IMR-90 (cell line): ENCODE results near the gene RET. TPM values are rescaled to one million over a fixed set of nuclear protein-coding genes. Genes with fewer than 3 reads are reported as not detected.

Experiments
- ATAC-seq: fragments of 200-7000 bp; cut with Tn5 transposase; 2 replicates; pipeline ENCODE4 v1.9.1; 2020; ENCODE audit warnings: low read depth, mild to moderate bottlenecking, moderate library complexity
- BruUV-seq: library from RNA; stranded (reverse); fragments of 400-500 nt; replicated peaks from 2 replicates; lab custom pipeline; 2021; lab: Mats Ljungman, UMichigan
- CTCF ChIA-PET: fragments of 300-600 bp; formaldehyde crosslinking; extraction: SDS; loops from one replicate; lab custom pipeline; 2021; ENCODE audit warnings: antibody characterized with exemption; lab: Yijun Ruan, JAX
- POLR2A ChIA-PET: fragments of 300-600 bp; sonication (Branson Sonifier 250); formaldehyde crosslinking; loops from one replicate; lab custom pipeline; 2022; ENCODE audit warnings: antibody characterized with exemption; ENCODE audit not compliant: unreplicated experiment; lab: Charles Lee
- DNase-seq: peaks from one replicate; pipeline ENCODE4 v3.0.0; 2013
- H2AFZ ChIP-seq: replicated peaks from 2 replicates; pipeline ENCODE3; 2013; ENCODE audit warnings: low read length, mild to moderate bottlenecking; ENCODE audit not compliant: poor library complexity
- H2AK5ac ChIP-seq: 2 replicates; pipeline ENCODE4 v1.6.1; 2013; ENCODE audit warnings: low read depth, low read length, inconsistent platforms
- H2AK9ac ChIP-seq: replicated peaks from 2 replicates; pipeline ENCODE3; 2013; ENCODE audit warnings: mild to moderate bottlenecking, low read depth, low read length, moderate library complexity; ENCODE audit not compliant: poor library complexity
- H2BK120ac ChIP-seq: 2 replicates; pipeline ENCODE4 v1.6.1; 2013; ENCODE audit warnings: low read depth, low read length, inconsistent platforms
- H2BK15ac ChIP-seq: 3 replicates; pipeline ENCODE4 v1.6.1; 2013; ENCODE audit warnings: low read depth, low read length, inconsistent platforms
- H2BK20ac ChIP-seq: 2 replicates; pipeline ENCODE4 v1.6.1; 2013; ENCODE audit warnings: low read depth, mild to moderate bottlenecking, inconsistent platforms, low read length, moderate library complexity
- H2BK5ac ChIP-seq: 2 replicates; pipeline ENCODE4 v1.6.1; 2013; ENCODE audit warnings: mild to moderate bottlenecking, low read depth, low read length, inconsistent platforms; ENCODE audit not compliant: poor library complexity, severe bottlenecking
- H3K14ac ChIP-seq: replicated peaks from 2 replicates; pipeline ENCODE4 v1.6.1; 2013; ENCODE audit warnings: low read depth, low read length, inconsistent platforms
- H3K18ac ChIP-seq: 2 replicates; pipeline ENCODE4 v1.6.1; 2013; ENCODE audit warnings: low read depth, low read length, control low read depth
- H3K23ac ChIP-seq: 2 replicates; pipeline ENCODE4 v1.6.1; 2013; ENCODE audit warnings: low read depth, low read length, inconsistent platforms
- H3K27ac ChIP-seq: 2 replicates; pipeline ENCODE4 v1.5.1; 2013; ENCODE audit warnings: mild to moderate bottlenecking, control low read depth, low read length; ENCODE audit not compliant: insufficient read depth
- H3K27me3 ChIP-seq: 2 replicates; pipeline ENCODE4 v1.6.1; 2013; ENCODE audit warnings: low read length; ENCODE audit not compliant: control insufficient read depth, insufficient read depth
- H3K36me3 ChIP-seq: 2 replicates; pipeline ENCODE4 v1.6.1; 2013; ENCODE audit warnings: low read length, mixed read lengths; ENCODE audit not compliant: control insufficient read depth, insufficient read depth
- H3K4ac ChIP-seq: 2 replicates; pipeline ENCODE4 v1.6.1; 2013; ENCODE audit warnings: low read depth, low read length, inconsistent platforms
- H3K4me1 ChIP-seq: 2 replicates; pipeline ENCODE4 v1.6.1; 2013; ENCODE audit warnings: low read length, mixed read lengths; ENCODE audit not compliant: control insufficient read depth, insufficient read depth
- H3K4me2 ChIP-seq: 2 replicates; pipeline ENCODE4 v1.6.1; 2013; ENCODE audit warnings: low read depth, mild to moderate bottlenecking, control low read depth, low read length, moderate library complexity
- H3K4me3 ChIP-seq: 2 replicates; pipeline ENCODE4 v1.5.1; 2013; ENCODE audit warnings: low read depth, mild to moderate bottlenecking, control low read depth, low read length, moderate library complexity; ENCODE audit not compliant: insufficient read depth
- H3K56ac ChIP-seq: 2 replicates; pipeline ENCODE4 v1.6.1; 2013; ENCODE audit warnings: low read length, inconsistent platforms; ENCODE audit not compliant: insufficient read depth; ENCODE audit errors: extremely low read depth
- H3K79me1 ChIP-seq, 2 experiments: 2 replicates each; pipeline ENCODE4 v1.6.1; 2013; ENCODE audit warnings: low read length in 2 of 2, inconsistent platforms in 1 of 2, low read depth in 1 of 2
- H3K9ac ChIP-seq: 2 replicates; pipeline ENCODE4 v1.6.1; 2013; ENCODE audit warnings: low read depth, low read length, control low read depth
- H3K9me1 ChIP-seq: 2 replicates; pipeline ENCODE4 v1.6.1; 2013; ENCODE audit warnings: low read length, inconsistent platforms; ENCODE audit not compliant: insufficient read depth
- H3K9me3 ChIP-seq: 2 replicates; pipeline ENCODE4 v1.6.1; 2013; ENCODE audit warnings: low read length; ENCODE audit not compliant: control insufficient read depth, insufficient read depth
- H4K20me1 ChIP-seq: 2 replicates; pipeline ENCODE4 v1.6.1; 2013; ENCODE audit warnings: low read length, inconsistent platforms; ENCODE audit not compliant: insufficient read depth
- H4K5ac ChIP-seq: 2 replicates; pipeline ENCODE4 v1.6.1; 2013; ENCODE audit warnings: mild to moderate bottlenecking, low read depth, low read length, control low read depth
- H4K8ac ChIP-seq, 2 experiments: 2 replicates each; pipeline ENCODE4 v1.6.1; 2013; ENCODE audit warnings: low read depth in 2 of 2, low read length in 2 of 2, control low read depth in 1 of 2, inconsistent platforms in 1 of 2
- H4K91ac ChIP-seq: 2 replicates; pipeline ENCODE4 v1.6.1; 2013; ENCODE audit warnings: low read depth, low read length, inconsistent platforms; ENCODE audit not compliant: insufficient read depth
- BHLHE40 ChIP-seq: fragments of 150-350 bp; IDR thresholded peaks from 2 replicates; pipeline ENCODE4 v1.6.1; 2016; ENCODE audit warnings: mild to moderate bottlenecking, low read depth, low read length
- CEBPB ChIP-seq: IDR thresholded peaks from 2 replicates; pipeline ENCODE4 v1.6.1; 2012; ENCODE audit warnings: low read depth, low read length, improper control_type of control experiment
- CHD1 ChIP-seq: IDR thresholded peaks from 2 replicates; pipeline ENCODE4 v1.6.1; 2012; ENCODE audit warnings: low read depth, low read length, improper control_type of control experiment
- ELK1 ChIP-seq: fragments of 150-350 bp; IDR thresholded peaks from 2 replicates; pipeline ENCODE4 v1.6.1; 2016; ENCODE audit warnings: low read depth, mild to moderate bottlenecking, low read length, moderate library complexity, borderline replicate concordance
- MAZ ChIP-seq: IDR thresholded peaks from 2 replicates; pipeline ENCODE4 v1.6.1; 2012; ENCODE audit warnings: low read depth, mild to moderate bottlenecking, low read length, improper control_type of control experiment, moderate library complexity, borderline replicate concordance
- MXI1 ChIP-seq: IDR thresholded peaks from 2 replicates; pipeline ENCODE4 v1.6.1; 2012; ENCODE audit warnings: low read depth, mild to moderate bottlenecking, low read length, moderate library complexity, borderline replicate concordance
- NFE2L2 ChIP-seq: fragments of 150-350 bp; IDR thresholded peaks from 2 replicates; pipeline ENCODE4 v1.6.1; 2016; ENCODE audit warnings: low read depth, mild to moderate bottlenecking, low read length
- POLR2A ChIP-seq: IDR thresholded peaks from 2 replicates; pipeline ENCODE4 v1.6.1; 2012; ENCODE audit warnings: mild to moderate bottlenecking, low read depth, low read length
- SMC3 ChIP-seq: fragments of 150-350 bp; IDR thresholded peaks from 2 replicates; pipeline ENCODE4 v1.6.1; 2016; ENCODE audit warnings: low read depth, mild to moderate bottlenecking, antibody characterized with exemption, low read length, moderate library complexity
- WGBS, 2 experiments: methylation state at CpG; one replicate each; pipeline versions ENCODE4 v1.1.5 to v1.1.7; 2013; ENCODE audit warnings: missing lambda C conversion rate in 2 of 2; ENCODE audit not compliant: insufficient read length in 1 of 2; ENCODE audit errors: extremely low coverage in 2 of 2; 5-methylcytosine and 5-hydroxymethylcytosine counted together
- dilution Hi-C: fragments of 300-500 bp; cut with HindIII; formaldehyde crosslinking; loops from one replicate; pipeline ENCODE4 v1.14.3; 2018; ENCODE audit warnings: low sequenced_read_pairs; ENCODE audit not compliant: unreplicated experiment
- in situ Hi-C: fragments of 300-500 bp; cut with MboI; formaldehyde crosslinking; loops from 3 replicates; pipeline ENCODE4 v1.14.3; 2019; ENCODE audit warnings: low sequenced_read_pairs, inconsistent platforms, mixed read lengths
- intact Hi-C: fragments of 100-400 bp; cut with micrococcal nuclease; formaldehyde crosslinking; loops from 2 replicates; pipeline ENCODE4 v1.10.0; 2022
- polyA plus RNA-seq, 3 experiments: library from polyadenylated mRNA; depleted of rRNA; stranded (reverse); fragments of >200 nt; gene quantifications; 2 replicates each; pipeline ENCODE4 v1.2.3, GENCODE V29; 2012; ENCODE audit warnings: low replicate concordance in 1 of 3
- total RNA-seq: library from RNA; depleted of rRNA; stranded (reverse); fragments of >200 nt; gene quantifications from 2 replicates; pipeline ENCODE4 v1.2.3, GENCODE V29; 2012

Gene RET
- total and polyA plus RNA-seq, 2 of the 4 experiments (the other 2 are of a cell fraction) = 0.10 to 0.18 TPM

- no peak overlapping the region for H2BK15ac ChIP-seq
- WGBS, 2 experiments = 82% methylated on average over 2 of the region's 8 CpGs; no CpG with 5 or more reads in 1 of the 2 experiments
- H2AFZ ChIP-seq = no peak overlapping the region
- no peak overlapping the region for H2AK9ac ChIP-seq
- ChIA-PET CTCF (no interaction called here), POLR2A (no interaction called here)
- H3K9me1 ChIP-seq = peaks cover 9% of the 10 kb centered on the region
- H3K9me3 ChIP-seq = no peaks in the 10 kb centered on the region
- no TSS peak for BruUV-seq
- no peak overlapping the region for H2BK5ac ChIP-seq
- no peak overlapping the region for H2AK5ac ChIP-seq
- no peak overlapping the region for H4K8ac ChIP-seq
- no peak overlapping the region for H3K9ac ChIP-seq
- no peak overlapping the region for H3K18ac ChIP-seq
- dilution Hi-C loops = no loop called here
- H3K23ac ChIP-seq = no peak overlapping the region
- H3K79me1 ChIP-seq = no peaks in the 10 kb centered on the region
- no peak for ATAC-seq
- H2BK20ac ChIP-seq = no peak overlapping the region
- H3K27me3 ChIP-seq = peaks cover 16% of the 10 kb centered on the region
- peaks cover 10% of the 10 kb centered on the region for H3K4me1 ChIP-seq
- no peak overlapping the region for H2BK120ac ChIP-seq
- peaks cover 3% of the 10 kb centered on the region; the same call in 1 of the 2 replicates for H4K20me1 ChIP-seq
- in situ Hi-C loops = loop anchor here (25.0 kb wide), 1 partner anchor 1862 kb away; the partner anchor contains the start of gene DEPP1
- no peaks in the 10 kb centered on the region for H3K36me3 ChIP-seq
- H3K4ac ChIP-seq = no peak overlapping the region
- no peak overlapping the region for H4K91ac ChIP-seq
- DNase-seq = no peak
- TF ChIP-seq MAZ (no peak), ELK1 (no peak), NFE2L2 (no peak), SMC3 (no peak), CHD1 (no peak), POLR2A (no peak), MXI1 (no peak), CEBPB (no peak), BHLHE40 (no peak)
- H3K4me2 ChIP-seq = no peak overlapping the region
- intact Hi-C loops = no loop called here
- no peak overlapping the region for H3K27ac ChIP-seq
- H3K14ac ChIP-seq = no peak overlapping the region
- H3K56ac ChIP-seq = no peak overlapping the region
- H3K4me3 ChIP-seq = no peak overlapping the region
- H4K5ac ChIP-seq = no peak overlapping the region
These were observed 48.5 kb downstream of the RET start for GRCh38 chr10:43125274-43125845.
